ENCODE measurements around the gene CEP170B.

GRCh38 chr14:104821971-104822608 lies 43.0 kb upstream of the CEP170B start:
- TF ChIP-seq YY1 (IDR thresholded peaks at IDR 0.05; ENCODE audit: insufficient read depth, insufficient read length) (no peak), ZNF274 (IDR thresholded peaks at IDR 0.05; ENCODE audit: low read depth, low read length) (no peak), SUZ12 (IDR thresholded peaks at IDR 0.05; ENCODE audit: extremely low read depth, insufficient read depth, insufficient read length) (no peak)
